GM18511 (cell line): ENCODE measurements around the gene RBM47.
A peak's percentile ranks its signal among the peaks of the same experiment; 100 is the strongest.
"Not testable (repeated sequence)": the region's sequence is repeated elsewhere in the genome, so short reads cannot be mapped to it uniquely, and the experiment has no call there.

Experiments
- ATAC-seq: cut with Tn5 transposase; IDR thresholded peaks from one replicate; pipeline ENCODE4 v1.9.1; 2021; ENCODE audit warnings: mild to moderate bottlenecking, moderate library complexity; ENCODE audit not compliant: unreplicated experiment

RBM47 gene

DNA sequence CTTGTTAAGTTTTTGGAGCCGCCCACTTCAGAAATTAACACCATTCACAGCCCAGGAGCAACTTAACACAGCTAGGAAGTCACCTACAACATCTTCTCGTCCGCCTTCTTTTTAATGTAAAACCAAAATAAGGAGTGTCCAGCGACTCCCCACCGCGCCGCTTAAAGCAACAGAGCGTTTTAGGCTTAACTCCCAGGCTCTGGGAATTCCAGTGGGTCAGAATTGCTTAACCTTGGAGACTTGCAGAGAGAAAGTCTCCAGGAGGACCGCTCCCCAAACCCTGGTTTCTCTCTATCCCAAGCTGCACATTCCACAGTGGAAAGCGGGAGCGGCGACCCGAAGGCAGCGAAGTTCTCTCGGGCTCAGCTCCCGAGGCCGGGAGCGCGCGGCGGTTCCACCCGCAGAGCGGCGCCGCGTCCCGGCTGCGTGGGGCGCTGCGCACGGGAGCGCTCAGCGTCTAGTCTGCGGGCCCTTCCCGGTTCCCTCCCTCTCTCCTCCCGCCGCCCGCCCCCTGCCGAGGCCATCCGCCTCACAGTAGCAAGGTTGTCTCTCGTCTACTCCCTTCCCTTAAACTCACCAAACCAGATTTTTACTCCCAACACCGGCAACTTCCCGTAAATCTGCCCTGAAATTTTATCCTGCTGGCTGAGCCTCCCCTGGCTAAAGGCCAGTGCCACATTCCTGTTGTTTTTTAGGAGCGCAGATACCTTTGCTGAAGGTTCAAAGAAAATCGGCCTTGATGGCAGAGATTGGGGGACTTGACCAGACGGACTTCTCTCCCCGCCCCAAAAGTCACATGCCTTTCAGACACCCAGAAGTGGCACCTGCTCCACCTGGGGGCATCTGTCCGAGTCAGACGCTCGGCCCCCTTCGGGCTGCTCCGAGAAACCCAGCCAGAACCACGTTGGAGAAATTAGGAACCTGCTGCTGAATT lies at the start of gene RBM47:
Gene RBM47, minus strand, starts transcription at position 464 of the 934 bp plus-strand sequence. CDS start 190,971 bp downstream, outside the sequence.
- ATAC-seq: peak; percentile 73

GRCh38 chr4:40678421-40678820 lies 48.8 kb upstream of the RBM47 start:
- no peak for ATAC-seq

- ATAC-seq: no peak
These were observed 45.5 kb upstream of the RBM47 start for GRCh38 chr4:40675166-40675565.

- ATAC-seq: peak; percentile 84
These were observed 43.2 kb upstream of the RBM47 start for GRCh38 chr4:40672528-40673522.

DNA sequence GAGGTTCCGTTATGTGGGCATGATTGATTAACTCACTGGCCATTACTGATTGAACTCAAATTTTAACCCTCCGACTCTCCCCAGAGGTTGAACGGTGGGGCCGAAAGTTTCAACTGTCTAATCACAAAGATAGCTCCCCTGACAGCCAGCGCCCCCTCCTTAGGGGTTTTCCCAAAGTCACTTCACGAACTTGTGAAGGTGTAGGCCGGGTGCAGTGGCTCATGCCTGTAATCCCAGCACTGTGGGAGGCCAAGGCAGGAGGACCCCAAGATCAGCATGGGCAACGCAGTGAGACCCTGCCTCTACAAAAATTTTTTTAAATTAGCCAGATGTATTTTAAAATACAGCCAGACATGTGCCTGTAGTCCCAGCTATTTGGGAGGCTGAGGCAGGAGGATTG lies 39.8 kb upstream of the RBM47 start:
- peak; percentile 43 for ATAC-seq

- ATAC-seq: no peak
These were observed 36.2 kb upstream of the RBM47 start for GRCh38 chr4:40665842-40666241.

DNA sequence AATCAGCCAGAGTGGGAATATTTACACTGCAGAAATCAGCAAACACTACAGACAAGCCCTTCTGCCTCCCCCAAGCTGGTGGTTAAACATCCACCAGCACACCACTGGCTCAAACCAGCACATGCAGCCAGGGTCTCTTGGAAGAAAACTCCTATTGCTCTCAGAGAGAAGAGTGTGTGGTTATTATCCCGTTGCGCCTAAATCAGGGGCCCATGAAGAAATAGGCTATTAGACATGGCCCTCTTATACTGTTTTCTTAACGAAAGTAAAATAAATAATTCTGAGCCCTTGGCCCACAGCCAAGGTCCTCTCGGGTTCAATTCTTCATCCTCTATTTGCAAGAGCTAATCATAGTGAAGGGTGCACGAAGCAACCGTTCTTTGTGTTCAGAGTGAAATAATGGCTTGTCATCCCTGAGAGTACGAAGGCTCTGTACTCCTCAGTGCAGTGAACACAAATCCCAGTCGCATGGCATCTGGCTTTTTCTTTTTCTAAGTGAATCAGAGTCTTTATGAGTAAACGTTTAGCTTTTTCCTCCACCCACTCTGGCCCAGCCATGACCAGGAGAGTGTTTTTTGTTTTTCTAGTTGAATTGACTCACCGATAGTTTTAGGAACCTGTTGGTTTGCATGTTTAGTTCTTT lies 33.4 kb upstream of the RBM47 start:
- ATAC-seq: peak; percentile 77

DNA sequence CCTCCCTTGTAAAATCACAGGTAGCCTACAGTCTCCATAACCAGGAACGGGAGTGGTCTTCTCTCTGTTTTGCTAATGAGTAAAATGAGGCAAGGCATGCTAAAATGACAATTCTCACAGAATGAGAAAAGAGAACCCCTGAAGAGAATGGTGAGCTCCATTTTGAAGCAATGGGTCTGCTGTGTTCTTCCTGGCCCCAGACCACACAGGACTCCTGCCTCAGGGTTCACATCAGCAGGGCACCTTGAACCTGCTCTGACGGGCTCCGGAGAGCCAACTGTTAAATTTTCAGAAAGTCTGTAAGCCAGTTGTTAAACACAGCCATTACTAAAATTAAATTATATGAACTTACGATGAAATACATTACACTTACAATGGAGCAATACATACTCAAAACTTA lies 32.1 kb upstream of the RBM47 start:
- no peak for ATAC-seq

- ATAC-seq: peak; percentile 96
These were observed 26.7 kb upstream of the RBM47 start for GRCh38 chr4:40656201-40656863.

DNA sequence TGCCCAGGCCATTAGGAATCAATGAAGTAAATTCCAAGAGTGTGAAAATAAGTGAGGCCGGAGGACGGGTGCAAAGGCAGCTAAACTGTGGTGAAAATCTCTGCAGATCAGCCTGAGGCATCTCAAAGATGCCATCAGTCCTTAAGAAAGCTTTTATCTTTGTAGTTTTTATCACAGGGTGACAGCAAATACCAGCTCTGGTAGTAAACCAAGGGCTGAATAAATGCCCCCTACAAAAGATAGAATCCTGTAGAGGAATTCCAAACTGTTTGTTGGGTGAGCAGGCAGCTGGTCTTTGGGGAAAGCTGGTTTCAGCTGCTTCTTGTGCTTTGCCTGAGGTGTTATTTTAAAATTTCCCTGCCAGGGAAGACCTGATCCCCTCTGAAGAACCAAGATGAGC lies 21.6 kb upstream of the RBM47 start:
- no peak for ATAC-seq

- no peak for ATAC-seq
These were observed 19.7 kb upstream of the RBM47 start for GRCh38 chr4:40649321-40649720.

DNA sequence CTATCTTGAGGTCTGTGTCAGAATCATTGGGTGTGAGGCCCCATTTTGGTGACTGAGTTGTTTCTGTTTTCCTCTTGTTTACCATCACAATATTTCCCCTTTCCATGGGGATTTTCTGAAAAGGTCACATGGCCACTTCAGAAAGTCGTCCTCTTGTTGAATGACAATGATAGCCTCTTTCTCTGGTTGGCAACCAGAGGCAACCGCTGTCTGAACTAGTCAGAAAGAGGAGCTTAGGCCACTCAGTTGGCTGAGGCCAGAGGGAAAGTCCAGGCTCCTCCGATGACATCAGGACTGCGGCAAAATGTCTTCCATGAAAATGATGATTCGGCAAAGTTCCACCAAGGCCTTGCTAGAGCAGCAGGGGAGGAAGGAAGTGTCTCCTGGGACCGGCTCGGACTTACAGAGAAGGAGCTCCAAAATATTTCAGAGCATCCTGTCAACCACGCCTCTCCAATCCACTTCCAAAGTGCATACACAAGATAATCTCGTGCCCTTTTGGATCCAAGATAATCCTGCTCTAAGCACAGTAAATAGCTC lies 19.1 kb upstream of the RBM47 start:
- no peak for ATAC-seq

GRCh38 chr4:40648131-40648530 lies 18.5 kb upstream of the RBM47 start:
- no peak for ATAC-seq

GRCh38 chr4:40645586-40645985 lies 15.9 kb upstream of the RBM47 start:
- ATAC-seq: no peak

DNA sequence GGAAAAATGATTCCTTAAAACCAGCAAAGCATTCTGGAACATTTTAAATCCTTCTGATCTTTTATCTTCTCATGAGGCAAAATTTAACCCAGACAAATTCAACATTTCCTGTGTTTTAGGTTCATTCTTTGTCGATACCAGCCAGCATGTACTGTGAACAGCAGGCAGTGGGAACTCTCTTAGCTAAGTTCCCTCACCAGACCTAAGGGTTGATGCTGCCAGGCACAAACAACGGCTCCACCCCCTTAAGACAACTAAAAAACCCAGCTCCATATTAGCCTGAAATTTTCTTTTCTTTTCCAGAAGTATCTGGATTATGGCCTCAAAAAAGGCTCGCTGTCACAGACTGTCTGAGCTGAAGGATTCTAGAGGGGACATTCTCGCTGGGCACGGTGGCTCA lies 2.4 kb upstream of the RBM47 start:
- ATAC-seq: no peak

DNA sequence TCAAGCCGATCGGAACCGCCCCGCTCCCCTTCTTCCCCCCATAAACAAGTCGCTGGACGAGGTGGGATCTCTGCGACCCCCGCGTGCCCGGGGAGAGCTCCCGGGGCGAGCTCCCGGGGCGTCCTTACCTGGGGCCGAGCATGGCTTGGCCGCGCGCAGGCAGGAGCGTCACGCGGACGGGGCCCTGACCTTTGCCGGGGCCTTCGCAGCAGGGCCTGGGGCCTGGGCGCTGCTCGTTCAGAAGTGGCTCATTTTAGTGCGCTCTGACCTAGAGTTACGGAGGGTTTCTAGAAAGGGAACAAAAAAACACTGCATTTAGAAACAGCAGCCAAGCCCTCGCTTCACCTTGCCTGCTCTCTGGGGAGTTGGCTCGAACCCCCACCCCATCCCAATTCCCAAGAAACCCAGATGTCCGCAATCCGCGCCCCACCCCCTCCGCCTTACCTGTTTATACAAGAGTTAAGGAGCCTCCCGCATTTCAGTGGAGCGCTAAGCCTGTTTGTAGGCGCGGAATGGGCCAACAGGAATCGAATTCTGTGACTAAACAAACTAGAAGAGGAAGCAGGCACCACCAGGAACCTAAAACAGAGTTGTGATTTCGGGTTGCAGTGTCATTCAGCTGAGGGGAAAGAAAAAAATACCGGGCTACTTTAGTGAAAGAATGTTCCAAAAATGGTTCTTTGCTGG lies 814 bp upstream of the RBM47 start:
- peak; percentile 62 for ATAC-seq

DNA sequence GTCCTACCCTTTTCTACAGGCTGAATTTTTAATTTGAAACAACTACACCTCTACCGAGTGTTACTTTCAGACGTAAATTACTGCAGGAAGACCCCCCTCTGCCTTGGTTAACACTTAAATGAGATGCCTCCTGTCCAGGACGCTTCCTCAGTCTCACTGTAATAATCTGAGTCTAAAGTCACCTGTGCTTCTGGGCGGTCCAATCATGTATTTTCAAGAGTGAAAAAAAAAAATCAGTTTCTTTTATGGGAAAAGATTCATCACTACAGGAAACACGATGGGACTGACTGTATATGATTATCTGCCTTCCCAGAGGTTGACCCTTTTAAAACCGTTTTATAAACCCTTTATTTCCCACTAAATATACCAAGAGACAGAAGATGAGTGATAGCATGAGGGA lies 776 bp downstream of the RBM47 start:
- ATAC-seq: no peak

DNA sequence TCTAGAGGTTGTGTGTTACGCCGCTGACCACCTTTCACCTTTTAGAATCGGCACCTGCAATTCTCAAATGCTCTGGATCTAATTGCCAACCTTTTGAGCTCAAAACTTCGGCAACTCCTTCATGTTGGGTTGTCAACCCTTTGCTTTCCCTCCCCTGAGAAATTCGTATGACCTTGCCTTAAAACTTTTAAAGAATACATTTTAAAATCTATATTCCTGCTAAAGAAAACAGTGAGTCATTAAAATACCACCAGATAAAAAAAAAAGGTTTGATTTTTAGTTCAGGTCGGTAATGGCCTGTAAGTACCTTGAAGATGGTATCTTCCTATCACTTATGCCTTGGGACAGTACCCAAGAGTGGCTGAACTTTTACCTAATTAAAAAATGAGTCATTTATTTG lies 1.3 kb downstream of the RBM47 start:
- ATAC-seq: not testable (repeated sequence)

DNA sequence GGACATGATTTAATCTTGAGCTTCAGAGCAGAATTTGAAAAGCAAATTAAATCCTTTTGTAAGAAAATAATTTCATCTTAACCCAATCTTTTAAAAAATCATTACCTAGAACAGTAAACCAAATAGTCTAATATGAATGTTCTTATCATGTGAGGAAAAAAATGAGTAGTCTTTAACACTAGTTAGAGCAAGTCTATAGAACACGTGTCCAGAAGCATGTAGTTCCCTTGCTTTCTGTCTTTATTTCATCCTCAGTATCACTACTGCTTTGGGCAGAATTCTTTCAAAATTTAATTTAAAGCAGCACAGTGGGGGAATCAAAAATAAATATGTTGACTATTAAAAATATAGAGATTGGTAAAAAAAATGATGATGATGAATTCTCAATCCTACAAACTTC lies 2.1 kb downstream of the RBM47 start:
- no peak for ATAC-seq
